ENCODE results near the gene TSC2.
"Not testable (repeated sequence)": the region's sequence is repeated elsewhere in the genome, so short reads cannot be mapped to it uniquely, and the experiment has no call there.

TSC2 gene

GRCh38 chr16:2009791-2010510 is 37.8 kb upstream of the TSC2 start, which contains the start of gene ZNF598:
TSS of gene ZNF598 (minus strand) at chr16:2009821.
- peak; percentile 87 for DNase-seq (ENCODE audit: low read depth)

DNA sequence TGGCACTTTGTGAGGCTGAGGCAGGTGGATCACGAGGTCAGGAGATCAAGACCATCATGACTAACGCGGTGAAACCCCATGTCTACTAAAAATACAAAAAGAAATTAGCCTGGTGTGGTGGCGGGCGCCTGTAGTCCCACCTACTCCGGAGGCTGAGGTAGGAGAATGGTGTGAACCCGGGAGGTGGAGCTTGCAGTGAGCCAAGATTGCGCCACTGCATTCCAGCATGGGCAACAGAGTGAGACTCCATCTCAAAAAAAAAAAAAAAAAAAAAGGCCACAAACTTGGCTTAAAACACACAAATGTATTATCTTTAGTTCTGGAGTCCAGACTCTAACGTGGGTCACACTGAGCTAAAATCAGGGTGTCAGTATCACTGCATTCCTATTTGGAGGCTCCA is 36.1 kb upstream of the TSC2 start:
- DNase-seq (ENCODE audit: low read depth) = not testable (repeated sequence)

GRCh38 chr16:2013527-2013926 is 34.3 kb upstream of the TSC2 start:
- DNase-seq (ENCODE audit: low read depth) = no peak

DNA sequence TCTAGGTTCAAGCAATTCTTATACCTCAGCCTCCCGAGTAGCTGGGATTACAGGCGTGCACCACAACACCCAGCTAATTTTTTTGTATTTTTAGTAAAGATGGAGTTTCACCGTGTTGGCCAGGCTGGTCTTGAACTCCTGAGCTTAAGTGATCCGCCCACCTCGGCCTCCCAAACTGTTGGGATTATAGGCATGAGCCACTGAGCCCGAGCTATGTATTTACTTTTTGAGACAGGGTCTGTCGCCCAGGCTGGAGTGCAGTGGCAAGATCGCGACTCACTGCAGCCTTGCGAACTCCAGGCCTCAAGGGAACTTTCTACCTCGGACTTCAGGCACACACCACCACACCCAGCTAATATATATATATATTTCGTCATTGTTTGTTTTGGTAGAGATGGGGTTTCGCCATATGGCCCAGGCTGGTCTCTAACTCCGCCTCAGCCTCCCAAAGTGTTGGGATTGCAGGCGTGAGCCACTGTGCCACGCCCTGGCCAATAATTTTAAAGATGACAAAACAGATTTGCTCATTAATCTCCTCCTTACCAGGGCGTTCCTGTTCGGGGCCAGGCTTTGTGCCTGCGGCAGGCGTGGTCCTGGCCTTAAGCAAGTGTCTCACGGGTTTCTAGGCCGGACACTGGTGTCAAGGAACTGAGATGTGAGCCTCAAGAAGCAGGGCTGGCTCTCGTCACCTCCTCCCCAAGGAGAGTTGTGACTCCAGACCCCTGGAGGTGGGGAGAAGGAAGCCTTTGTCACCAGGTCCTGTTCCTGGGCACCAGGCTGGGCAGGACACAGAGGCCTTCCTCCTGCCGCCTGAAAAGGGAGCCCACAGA is 32.5 kb upstream of the TSC2 start:
- DNase-seq (ENCODE audit: low read depth) = peak; percentile 38

- no peak for DNase-seq (ENCODE audit: low read depth)
Measured at GRCh38 chr16:2015947-2016208, 31.9 kb upstream of the TSC2 start.

GRCh38 chr16:2016407-2016922 is 31.3 kb upstream of the TSC2 start:
- DNase-seq (ENCODE audit: low read depth) = no peak

DNA sequence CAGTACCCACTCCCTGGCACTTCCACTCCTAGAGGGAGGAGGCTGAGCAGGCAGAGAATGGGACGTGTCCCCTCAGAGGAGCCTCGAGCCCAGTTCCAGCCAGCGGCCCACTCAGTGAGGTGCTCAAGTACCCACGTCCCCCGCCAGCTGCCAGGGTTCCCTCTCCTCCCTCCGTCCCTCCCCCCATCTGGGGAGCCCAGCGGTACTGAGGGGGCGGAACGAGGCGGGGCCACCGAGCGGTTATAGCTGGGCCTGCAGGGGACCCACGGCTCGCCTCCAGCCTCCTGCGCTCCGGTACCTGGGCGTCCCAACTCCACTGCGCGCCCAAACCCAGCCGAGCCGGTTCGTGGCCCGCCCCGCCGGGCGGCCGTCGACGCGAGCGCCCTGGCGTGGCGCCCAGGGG is 28.3 kb upstream of the TSC2 start, which contains the start of gene NPW:
Gene NPW, plus strand, starts transcription at position 268 of the 403 bp plus-strand sequence.
- DNase-seq (ENCODE audit: low read depth) = no peak

DNA sequence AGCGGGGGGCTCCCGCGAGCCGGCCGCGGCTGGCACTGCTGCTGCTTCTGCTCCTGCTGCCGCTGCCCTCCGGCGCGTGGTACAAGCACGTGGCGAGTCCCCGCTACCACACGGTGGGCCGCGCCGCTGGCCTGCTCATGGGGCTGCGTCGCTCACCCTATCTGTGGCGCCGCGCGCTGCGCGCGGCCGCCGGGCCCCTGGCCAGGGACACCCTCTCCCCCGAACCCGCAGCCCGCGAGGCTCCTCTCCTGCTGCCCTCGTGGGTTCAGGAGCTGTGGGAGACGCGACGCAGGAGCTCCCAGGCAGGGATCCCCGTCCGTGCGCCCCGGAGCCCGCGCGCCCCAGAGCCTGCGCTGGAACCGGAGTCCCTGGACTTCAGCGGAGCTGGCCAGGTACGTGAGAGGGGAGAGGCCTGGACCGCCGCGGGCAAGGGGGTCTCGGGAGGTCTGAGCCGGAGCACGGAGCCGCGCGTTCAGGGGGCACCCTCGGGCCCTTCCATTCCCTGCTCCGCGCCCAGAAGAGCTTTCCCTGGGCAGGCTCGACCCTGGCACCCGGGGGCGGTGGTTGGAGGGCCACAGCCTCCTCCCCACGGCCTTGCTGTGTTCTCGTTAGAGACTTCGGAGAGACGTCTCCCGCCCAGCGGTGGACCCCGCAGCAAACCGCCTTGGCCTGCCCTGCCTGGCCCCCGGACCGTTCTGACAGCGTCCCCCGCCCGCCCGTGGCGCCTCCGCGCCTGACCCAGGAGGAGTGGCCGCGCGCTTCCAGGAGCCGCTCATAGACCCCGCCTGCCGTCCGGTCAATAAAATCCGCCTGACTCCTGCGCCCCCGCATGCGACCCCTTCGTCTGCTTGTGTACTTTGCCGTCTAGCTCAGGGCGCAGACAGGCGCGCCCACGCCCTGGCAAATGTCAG is 27.6 kb upstream of the TSC2 start:
- no peak for DNase-seq (ENCODE audit: low read depth)

DNA sequence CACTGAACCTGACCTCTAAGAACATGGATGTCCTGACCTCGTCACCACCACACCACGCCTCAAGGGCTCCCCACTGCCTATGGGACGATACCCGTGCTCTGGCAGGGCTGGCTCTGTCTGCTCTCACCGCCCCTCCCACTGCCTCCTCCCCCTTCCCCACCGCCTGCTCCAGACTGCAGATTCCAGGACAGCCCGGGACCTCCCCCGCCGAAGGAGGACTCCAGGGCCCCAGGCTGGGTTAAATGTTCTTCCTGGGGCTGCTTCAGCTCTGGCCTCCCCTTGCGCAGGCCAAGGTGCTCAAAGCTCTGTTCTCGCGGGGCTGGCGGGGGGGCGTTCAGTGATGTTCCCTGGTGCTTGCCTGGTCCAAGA is 25.1 kb upstream of the TSC2 start:
- DNase-seq (ENCODE audit: low read depth) = peak; percentile 73

GRCh38 chr16:2023092-2024031 is 24.4 kb upstream of the TSC2 start:
- peak; percentile 87 for DNase-seq (ENCODE audit: low read depth)

DNA sequence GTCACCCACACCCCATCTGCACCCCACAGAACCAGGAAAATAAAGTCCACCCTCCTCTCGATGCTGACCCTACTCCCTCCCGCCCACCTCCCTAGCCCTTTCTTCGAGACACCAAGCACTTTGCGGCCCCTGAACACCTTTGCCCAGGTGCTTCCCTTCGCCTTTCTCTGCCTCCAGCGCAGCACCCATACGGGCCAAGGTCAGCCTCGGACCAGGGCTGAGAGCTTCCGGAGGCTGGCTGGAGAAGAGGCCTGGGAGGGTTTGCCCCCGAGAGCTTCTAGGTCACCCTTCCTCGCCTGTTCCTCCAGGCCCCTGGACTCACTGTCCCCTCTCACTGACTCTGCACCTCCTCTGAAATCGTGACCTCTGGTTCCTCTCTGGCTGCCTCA is 23.8 kb upstream of the TSC2 start:
- DNase-seq (ENCODE audit: low read depth) = no peak

DNA sequence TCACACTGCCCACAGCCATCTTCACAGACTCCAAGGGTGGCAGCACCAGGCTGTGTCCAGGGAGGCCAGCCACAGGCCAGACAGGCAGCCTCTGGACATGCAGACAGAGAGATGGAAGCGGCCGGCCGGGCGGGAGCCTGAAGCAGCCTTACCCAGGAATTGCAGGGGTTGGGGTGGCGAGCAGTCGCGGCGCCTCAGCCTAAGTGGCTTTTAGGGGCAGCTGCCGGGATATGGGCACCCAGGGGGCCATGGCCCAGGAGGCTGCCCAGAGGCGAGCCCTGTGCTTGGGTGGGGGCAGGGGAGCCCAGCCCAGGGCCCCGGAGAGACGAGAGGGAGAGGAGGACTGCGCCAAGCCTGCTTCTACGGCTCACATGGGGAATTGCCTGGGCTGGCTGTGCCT is 22.5 kb upstream of the TSC2 start:
- no peak for DNase-seq (ENCODE audit: low read depth)

GRCh38 chr16:2025878-2026460 is 21.8 kb upstream of the TSC2 start:
- no peak for DNase-seq (ENCODE audit: low read depth)

GRCh38 chr16:2026461-2027023 is 21.2 kb upstream of the TSC2 start, which contains the start of gene NHERF2:
TSS of gene NHERF2 (plus strand) at chr16:2026902. CDS start at chr16:2027006, 104 bp downstream.
- DNase-seq (ENCODE audit: low read depth) = peak; percentile 52

DNA sequence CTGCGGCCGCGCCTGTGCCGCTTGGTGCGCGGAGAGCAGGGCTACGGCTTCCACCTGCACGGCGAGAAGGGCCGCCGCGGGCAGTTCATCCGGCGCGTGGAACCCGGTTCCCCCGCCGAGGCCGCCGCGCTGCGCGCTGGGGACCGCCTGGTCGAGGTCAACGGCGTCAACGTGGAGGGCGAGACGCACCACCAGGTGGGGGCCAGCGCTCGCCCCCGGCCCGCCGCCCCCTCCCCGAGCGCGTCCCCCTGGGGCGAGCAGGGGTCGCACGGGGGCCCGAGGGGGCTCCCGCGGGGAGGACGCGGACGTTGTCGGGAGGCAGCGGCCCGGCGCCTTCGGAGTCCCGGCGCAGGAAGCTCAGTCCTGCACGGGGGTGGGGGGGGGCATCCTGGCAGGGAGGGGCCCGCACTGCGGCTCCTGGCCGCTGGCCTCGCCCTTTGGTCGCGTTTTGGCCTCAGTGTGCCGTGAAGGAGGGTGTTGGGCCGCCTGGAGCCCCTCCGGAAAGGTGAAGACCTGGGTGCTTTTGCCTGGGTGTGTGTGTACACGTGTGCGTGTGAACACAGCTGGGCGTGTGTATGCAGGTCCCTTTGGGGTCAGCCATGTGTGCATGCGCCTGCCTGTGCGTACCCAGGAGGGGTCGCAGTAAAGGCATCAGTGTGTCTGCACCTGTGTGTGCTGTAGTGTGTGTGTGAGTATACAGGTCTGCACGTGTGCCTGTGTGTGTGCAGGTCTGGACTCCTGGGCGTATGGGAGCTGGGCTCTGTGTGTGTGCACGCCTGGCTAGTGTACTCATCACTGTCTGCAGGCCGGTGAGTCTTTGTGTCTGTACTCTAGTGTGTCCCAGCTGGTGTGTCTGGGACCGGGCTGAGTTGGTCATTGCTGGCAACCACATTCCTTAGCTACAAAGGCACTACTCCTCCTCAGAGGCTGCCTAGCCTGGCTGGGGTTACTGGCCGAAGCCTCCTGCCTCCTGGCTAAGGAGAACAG is 20.5 kb upstream of the TSC2 start:
- peak; percentile 73 for DNase-seq (ENCODE audit: low read depth)

DNA sequence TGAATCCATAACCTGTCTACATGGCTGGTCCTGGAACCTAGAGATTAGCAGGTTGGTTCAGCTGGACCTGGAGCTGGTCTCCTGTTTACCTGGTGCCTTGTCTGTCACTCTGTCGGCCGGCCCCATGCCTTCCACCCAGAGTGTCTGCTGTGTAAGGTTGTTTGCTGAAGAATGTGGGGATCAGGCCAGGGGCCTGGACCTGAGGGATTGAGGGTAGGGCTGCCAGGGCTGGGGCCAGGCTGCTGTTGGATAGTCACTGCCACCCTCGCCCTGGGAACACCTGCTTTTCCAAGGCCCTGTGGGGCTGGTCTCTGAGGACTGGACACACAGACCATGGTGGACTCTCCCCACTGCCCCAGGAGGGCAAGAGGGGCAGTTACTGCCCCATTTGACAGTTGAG is 19.6 kb upstream of the TSC2 start:
- DNase-seq (ENCODE audit: low read depth) = no peak

- DNase-seq (ENCODE audit: low read depth) = no peak
Measured at GRCh38 chr16:2028620-2029220, 19.1 kb upstream of the TSC2 start.

DNA sequence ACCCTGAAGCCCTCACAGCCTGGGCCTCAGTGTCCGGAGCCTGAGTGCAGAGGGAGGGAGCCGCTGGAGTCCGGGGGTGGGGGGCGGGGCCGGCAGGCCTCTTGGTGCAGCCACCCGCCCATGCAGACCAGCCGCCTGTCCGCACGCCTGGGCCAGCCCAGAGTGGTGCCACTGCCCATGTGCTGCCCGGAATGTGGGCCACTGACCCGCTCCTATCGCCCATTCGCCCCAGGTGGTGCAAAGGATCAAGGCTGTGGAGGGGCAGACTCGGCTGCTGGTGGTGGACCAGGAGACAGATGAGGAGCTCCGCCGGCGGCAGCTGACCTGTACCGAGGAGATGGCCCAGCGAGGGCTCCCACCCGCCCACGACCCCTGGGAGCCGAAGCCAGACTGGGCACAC is 18.4 kb upstream of the TSC2 start:
- DNase-seq (ENCODE audit: low read depth) = no peak

DNA sequence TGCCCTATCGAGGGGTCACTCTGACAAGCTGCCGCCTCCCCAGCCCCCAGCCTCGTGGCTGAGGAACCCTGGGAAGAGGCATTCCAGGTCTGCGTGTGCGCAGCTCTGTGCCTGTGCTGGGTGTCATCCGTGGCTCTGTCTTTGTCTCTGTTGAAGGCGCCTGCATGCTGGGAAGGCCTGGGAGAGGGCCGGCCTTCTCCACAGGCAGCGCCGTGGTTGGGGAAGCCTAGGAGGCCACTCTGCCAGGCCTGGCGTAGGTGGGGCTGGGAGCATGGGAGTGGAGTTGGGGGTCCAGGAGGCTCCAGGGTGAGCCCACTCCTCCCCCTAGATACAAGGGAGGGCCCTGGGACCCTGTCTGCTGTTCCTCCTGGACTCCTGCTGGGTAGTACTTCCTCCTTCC is 17.7 kb upstream of the TSC2 start:
- DNase-seq (ENCODE audit: low read depth) = no peak

All from EH (cell line).